ENCODE measurements around the gene SAMMSON. TPM values are rescaled to one million over a fixed set of nuclear protein-coding genes. Genes with fewer than 3 reads are reported as not detected.

The SAMMSON gene
- total and polyA plus RNA-seq, 10 of the 15 experiments (the other 5 are each of a cell fraction or from before 2014, with no cell fraction given): not detected

DNA sequence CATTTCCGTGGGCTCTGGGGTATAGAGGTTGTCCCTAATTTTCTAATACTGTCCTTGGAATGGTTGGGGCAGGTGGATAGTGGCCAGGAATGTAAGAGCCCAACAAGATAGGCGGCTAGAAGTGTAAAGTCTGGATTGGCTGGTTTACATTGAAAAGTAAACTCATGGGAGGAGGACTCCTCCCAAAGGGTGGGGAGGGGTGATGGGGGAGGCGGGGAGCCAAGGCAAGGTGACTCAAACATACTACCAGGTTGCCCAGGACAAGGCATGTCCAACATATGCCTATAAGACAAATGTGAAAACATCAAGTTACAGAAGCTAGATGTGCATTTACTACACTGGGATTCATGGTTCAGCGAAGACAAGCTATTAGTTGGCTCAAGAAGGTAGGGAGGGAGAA is 14.3 kb upstream of the SAMMSON start (continued):
- TF ChIP-seq, protein P1, sequence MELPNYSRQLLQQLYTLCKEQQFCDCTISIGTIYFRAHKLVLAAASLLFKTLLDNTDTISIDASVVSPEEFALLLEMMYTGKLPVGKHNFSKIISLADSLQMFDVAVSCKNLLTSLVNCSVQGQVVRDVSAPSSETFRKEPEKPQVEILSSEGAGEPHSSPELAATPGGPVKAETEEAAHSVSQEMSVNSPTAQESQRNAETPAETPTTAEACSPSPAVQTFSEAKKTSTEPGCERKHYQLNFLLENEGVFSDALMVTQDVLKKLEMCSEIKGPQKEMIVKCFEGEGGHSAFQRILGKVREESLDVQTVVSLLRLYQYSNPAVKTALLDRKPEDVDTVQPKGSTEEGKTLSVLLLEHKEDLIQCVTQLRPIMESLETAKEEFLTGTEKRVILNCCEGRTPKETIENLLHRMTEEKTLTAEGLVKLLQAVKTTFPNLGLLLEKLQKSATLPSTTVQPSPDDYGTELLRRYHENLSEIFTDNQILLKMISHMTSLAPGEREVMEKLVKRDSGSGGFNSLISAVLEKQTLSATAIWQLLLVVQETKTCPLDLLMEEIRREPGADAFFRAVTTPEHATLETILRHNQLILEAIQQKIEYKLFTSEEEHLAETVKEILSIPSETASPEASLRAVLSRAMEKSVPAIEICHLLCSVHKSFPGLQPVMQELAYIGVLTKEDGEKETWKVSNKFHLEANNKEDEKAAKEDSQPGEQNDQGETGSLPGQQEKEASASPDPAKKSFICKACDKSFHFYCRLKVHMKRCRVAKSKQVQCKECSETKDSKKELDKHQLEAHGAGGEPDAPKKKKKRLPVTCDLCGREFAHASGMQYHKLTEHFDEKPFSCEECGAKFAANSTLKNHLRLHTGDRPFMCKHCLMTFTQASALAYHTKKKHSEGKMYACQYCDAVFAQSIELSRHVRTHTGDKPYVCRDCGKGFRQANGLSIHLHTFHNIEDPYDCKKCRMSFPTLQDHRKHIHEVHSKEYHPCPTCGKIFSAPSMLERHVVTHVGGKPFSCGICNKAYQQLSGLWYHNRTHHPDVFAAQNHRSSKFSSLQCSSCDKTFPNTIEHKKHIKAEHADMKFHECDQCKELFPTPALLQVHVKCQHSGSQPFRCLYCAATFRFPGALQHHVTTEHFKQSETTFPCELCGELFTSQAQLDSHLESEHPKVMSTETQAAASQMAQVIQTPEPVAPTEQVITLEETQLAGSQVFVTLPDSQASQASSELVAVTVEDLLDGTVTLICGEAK (IDR thresholded peaks at IDR 0.05; ENCODE audit: borderline replicate concordance): no peak
- TF ChIP-seq, protein P2, sequence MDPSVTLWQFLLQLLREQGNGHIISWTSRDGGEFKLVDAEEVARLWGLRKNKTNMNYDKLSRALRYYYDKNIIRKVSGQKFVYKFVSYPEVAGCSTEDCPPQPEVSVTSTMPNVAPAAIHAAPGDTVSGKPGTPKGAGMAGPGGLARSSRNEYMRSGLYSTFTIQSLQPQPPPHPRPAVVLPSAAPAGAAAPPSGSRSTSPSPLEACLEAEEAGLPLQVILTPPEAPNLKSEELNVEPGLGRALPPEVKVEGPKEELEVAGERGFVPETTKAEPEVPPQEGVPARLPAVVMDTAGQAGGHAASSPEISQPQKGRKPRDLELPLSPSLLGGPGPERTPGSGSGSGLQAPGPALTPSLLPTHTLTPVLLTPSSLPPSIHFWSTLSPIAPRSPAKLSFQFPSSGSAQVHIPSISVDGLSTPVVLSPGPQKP (IDR thresholded peaks at IDR 0.05; ENCODE audit: low read depth, low read length): no peak
- TF ChIP-seq SIX5 (IDR thresholded peaks at IDR 0.05; ENCODE audit: low read depth, low read length, severe bottlenecking) (no peak), BCL11A (IDR thresholded peaks at IDR 0.05; ENCODE audit: low read depth, low read length) (no peak), CHD4 (IDR thresholded peaks at IDR 0.05) (no peak), SMC3 (IDR thresholded peaks at IDR 0.05; ENCODE audit: borderline replicate concordance, low read length) (no peak), RELA (IDR thresholded peaks at IDR 0.05; ENCODE audit: borderline replicate concordance, partially characterized antibody) (no peak), TARDBP (IDR thresholded peaks at IDR 0.05; ENCODE audit: borderline replicate concordance) (no peak), SUPT20H (IDR thresholded peaks at IDR 0.05; ENCODE audit: borderline replicate concordance, control insufficient read depth, low read depth, low read length) (no peak)

Data from GM12878 (cell line).